ENCODE data around the gene FBXW11. TPM values are rescaled to one million over a fixed set of nuclear protein-coding genes. Genes with fewer than 3 reads are reported as not detected.
A peak's percentile ranks its signal among the peaks of the same experiment; 100 is the strongest.
"Not testable (repeated sequence)": the region's sequence is repeated elsewhere in the genome, so short reads cannot be mapped to it uniquely, and the experiment has no call there.

Gene FBXW11
- total RNA-seq, 1 donor from 2014 or later, result 53.3 TPM

DNA sequence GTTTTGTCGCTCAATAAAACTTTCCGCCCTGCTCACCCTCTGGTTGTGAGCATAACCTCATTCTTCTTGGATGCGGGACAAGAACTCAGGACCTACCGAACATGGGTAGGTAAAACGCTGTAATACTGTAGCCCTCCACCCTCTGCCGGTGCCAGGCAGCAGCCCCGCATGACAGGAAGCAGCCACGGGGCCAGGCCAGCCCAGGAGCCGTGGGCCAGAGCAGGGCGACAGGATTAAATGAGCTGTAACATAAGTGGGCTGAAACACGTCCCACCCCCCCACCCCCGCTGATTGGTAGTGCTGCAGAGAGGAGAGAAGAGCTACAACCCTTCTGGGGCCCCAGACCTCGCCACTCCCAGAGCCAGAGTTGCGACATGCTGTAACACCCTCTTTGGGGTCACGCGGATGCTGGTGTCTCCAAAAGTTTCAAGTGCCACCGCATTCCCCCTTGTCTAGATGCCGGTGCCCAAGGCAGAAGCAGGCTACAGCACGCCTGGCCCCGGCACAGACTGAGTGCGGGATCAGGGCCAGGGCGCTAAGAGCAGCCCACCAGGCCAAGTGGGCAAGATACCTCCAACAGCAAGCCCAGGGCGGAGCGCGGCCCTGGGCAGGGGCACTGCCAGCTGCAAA is 81.8 kb downstream of the FBXW11 start:
- Mint-ChIP-seq H3K4me1 (peaks cover 9% of the 10 kb centered on the region), H3K27ac (no peak overlapping the region), H3K27me3 (no peaks in the 10 kb centered on the region), H3K4me3 (no peak overlapping the region), H3K9me3 (no peaks in the 10 kb centered on the region), H3K36me3 (ENCODE audit: low read depth) (peaks cover 7% of the 10 kb centered on the region)
- intact Hi-C loops (cut with micrococcal nuclease), result no loop called here
- no peak for DNase-seq

DNA sequence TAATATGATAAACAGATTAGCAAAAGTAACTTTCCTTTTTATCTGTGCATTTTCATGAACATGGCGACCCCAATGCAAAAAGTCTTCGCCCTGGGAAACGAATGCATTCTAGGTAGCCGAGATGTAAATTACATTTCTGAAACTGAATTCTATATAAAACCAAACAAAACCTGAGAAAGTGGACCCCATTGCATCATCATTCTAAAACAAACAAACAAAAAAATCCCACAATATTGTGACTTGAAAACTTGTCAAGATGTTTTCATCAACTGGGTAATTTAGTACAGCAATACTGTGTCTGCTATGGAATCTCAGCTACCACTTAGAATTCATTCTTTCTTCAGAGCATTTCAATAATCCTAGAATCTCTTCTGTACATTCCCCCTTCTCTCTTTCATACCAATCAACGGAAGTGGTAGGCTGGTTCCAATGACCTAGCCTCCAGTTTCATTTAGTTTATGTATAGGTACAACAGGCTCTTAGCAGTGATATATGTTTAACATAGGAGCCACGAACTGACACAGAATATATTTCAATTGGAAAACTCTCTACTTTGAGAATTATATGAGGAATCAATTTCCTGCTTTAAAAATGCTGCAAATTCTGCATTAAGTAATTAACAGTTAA is 85.6 kb downstream of the FBXW11 start:
- Mint-ChIP-seq H3K9me3 (no peaks in the 10 kb centered on the region), H3K36me3 (ENCODE audit: low read depth) (peaks cover 5% of the 10 kb centered on the region), H3K27me3 (no peaks in the 10 kb centered on the region), H3K4me1 (peaks cover 2% of the 10 kb centered on the region), H3K4me3 (no peak overlapping the region), H3K27ac (no peak overlapping the region)
- DNase-seq, result no peak
- intact Hi-C loops (cut with micrococcal nuclease), result no loop called here

DNA sequence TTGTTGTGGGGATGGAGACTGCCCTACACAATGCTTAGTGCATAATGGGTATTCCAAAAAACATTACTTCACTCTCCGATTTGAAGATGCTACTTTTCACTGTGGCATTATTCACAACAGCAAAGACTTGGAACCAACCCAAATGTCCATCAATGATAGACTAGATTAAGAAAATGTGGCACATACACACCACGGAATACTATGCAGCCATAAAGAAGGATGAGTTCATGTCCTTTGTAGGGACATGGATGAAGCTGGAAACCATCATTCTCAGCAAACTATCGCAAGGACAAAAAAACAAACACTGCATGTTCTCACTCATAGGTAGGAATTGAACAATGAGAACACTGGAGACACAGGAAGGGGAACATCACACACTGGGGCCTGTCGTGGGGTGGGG is 90.7 kb downstream of the FBXW11 start:
- H3K9me3 Mint-ChIP-seq; intact Hi-C loops (cut with micrococcal nuclease); H3K27me3 Mint-ChIP-seq; H3K36me3 Mint-ChIP-seq (ENCODE audit: low read depth); H3K4me3 Mint-ChIP-seq; DNase-seq; H3K27ac Mint-ChIP-seq: not testable (repeated sequence)
- peaks cover 21% of the 10 kb centered on the region for H3K4me1 Mint-ChIP-seq

DNA sequence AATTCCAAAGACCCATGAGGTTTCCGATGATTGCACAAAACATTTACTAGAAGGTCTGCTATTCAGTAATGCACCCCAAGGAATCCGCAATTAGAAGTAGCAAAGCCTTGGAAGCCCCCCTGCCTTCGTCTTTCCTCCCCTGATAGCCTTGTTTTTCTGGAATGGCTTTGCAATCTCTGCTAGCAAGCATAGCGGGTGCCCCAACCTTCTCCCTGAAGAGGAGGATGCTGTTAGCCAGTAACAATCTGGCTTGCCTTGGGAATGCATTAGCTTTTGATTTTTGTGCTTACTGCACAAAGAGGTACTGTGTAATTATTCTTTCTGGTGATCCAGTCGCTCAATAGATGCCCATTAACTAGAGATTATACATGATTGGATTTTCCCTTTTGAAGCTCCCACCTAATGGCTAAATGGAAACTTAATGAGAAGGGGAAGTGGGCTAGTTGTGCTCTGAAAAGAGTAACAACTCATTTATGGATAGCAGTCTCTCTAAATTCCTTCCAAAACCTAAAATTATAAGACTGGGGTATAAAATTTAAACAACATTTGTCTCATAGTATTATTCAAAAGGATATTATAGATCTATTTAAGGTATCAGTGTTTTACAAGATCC is 91.6 kb downstream of the FBXW11 start:
- Mint-ChIP-seq H3K27ac (no peak overlapping the region), H3K9me3 (no peaks in the 10 kb centered on the region), H3K27me3 (no peaks in the 10 kb centered on the region), H3K4me1 (peaks cover 21% of the 10 kb centered on the region), H3K4me3 (no peak overlapping the region), H3K36me3 (ENCODE audit: low read depth) (peaks cover 12% of the 10 kb centered on the region)
- intact Hi-C loops (cut with micrococcal nuclease), result no loop called here
- DNase-seq, result no peak

DNA sequence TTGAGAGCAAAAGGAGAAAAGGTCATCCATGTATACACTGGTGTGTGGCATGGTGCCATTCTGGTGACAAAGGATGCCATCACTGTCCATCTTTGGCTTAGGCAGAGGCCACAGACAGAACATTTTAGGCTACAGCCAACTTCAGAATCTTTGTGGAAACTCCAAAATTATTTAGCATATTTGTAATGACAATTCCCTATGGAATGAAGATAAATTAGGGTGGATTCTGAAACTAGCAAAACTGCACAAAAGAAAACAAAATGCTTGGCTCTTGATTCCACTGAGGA is 92.5 kb downstream of the FBXW11 start:
- H3K4me3 Mint-ChIP-seq, result no peak overlapping the region
- H3K27me3 Mint-ChIP-seq, result no peaks in the 10 kb centered on the region
- H3K9me3 Mint-ChIP-seq, result no peaks in the 10 kb centered on the region
- H3K36me3 Mint-ChIP-seq (ENCODE audit: low read depth), result peaks cover 18% of the 10 kb centered on the region
- H3K4me1 Mint-ChIP-seq, result peaks cover 21% of the 10 kb centered on the region
- DNase-seq, result no peak
- intact Hi-C loops (cut with micrococcal nuclease), result loop anchor here (1.0 kb wide), 1 partner anchor 92 kb away; the partner anchor contains the start of gene FBXW11
- H3K27ac Mint-ChIP-seq, result no peak overlapping the region

DNA sequence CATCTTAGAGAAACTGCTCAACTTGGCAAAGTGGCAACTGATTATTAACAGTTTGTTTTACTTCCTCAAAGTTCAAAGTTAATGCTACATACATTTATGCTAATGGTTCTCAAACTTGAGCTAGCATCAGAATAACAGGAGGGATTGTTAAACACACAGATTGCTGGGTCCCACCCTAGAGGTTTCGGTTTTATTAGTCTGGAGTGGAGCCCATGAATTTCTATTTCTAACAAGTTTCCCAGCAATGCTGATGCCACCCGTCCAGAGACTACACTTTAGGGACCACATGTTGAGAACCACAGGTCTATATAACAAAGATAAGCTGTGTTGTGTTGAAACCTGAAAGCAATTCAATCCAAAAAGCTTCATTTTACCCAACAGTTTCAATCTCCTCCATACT is 95.3 kb downstream of the FBXW11 start:
- H3K27me3 Mint-ChIP-seq, result no peaks in the 10 kb centered on the region
- intact Hi-C loops (cut with micrococcal nuclease), result no loop called here
- H3K4me3 Mint-ChIP-seq, result no peak overlapping the region
- H3K4me1 Mint-ChIP-seq, result peaks cover 38% of the 10 kb centered on the region
- peaks cover 16% of the 10 kb centered on the region for H3K36me3 Mint-ChIP-seq (ENCODE audit: low read depth)
- no peak overlapping the region for H3K27ac Mint-ChIP-seq
- no peaks in the 10 kb centered on the region for H3K9me3 Mint-ChIP-seq
- no peak for DNase-seq

DNA sequence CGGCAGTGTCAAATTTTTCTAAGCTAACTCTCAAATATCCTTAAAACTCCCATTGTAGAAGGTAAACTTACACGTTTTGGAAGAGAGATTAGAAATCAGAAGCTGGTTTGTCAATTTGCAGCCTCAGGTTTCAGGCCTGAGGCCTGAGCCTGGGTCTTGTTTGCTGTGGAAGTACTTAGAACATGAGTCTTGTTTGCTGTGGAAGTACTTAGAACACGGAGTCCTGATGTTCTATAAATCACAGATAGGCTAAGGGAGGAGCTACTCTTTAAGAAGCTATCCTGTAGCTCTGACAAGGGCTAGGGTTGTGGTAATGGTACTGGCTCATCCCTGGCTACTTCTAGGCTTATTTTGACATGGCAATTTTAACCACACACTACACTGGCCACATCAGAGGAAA is 97.8 kb downstream of the FBXW11 start:
- intact Hi-C loops (cut with micrococcal nuclease), result loop anchor here (5.0 kb wide), 1 partner anchor 374 kb away; the partner anchor contains the start of gene UBTD2
- DNase-seq, result no peak
- Mint-ChIP-seq H3K4me3 (no peak overlapping the region), H3K27ac (no peak overlapping the region), H3K27me3 (no peaks in the 10 kb centered on the region), H3K36me3 (ENCODE audit: low read depth) (peaks cover 16% of the 10 kb centered on the region), H3K4me1 (peaks cover 43% of the 10 kb centered on the region), H3K9me3 (no peaks in the 10 kb centered on the region)

DNA sequence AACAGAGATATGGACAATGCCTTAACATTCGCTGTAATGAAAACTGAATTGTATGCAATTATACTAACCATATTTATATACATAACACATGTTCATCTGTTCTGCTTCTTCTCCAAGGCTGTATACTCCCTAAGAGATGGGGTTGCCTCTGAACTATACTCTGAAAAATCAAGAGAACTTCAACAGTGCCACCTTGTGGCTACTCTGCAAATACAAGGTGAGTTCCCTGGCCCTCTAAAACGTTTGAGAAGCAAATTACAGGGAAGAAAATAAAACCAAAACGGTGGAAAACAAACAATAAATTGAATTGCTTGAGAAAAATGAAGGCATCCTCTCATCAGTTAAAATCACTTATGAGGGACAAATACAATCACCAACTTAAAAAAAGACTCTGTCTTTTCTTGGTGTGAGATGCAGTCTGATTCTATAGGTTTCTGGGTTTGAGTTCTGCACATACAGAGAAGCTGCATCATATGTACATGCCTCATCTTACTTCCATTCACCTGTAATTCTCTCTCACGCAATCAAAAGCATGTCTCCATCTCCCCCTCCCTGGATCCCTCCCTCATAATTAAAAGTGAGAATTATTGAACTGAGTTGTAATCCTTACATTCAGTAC is 98.6 kb downstream of the FBXW11 start:
- intact Hi-C loops (cut with micrococcal nuclease), result loop anchor here (1.0 to 5.0 kb wide), 14 partner anchors 26 to 857 kb away; partner anchors contain the start of genes FBXW11, FGF18, STK10 and UBTD2
- no peaks in the 10 kb centered on the region for H3K9me3 Mint-ChIP-seq
- DNase-seq, result peak; percentile 86
- H3K4me3 Mint-ChIP-seq, result no peak overlapping the region
- H3K27me3 Mint-ChIP-seq, result no peaks in the 10 kb centered on the region
- H3K27ac Mint-ChIP-seq, result peak overlapping the region; percentile 76
- H3K36me3 Mint-ChIP-seq (ENCODE audit: low read depth), result peaks cover 17% of the 10 kb centered on the region
- peaks cover 36% of the 10 kb centered on the region for H3K4me1 Mint-ChIP-seq

DNA sequence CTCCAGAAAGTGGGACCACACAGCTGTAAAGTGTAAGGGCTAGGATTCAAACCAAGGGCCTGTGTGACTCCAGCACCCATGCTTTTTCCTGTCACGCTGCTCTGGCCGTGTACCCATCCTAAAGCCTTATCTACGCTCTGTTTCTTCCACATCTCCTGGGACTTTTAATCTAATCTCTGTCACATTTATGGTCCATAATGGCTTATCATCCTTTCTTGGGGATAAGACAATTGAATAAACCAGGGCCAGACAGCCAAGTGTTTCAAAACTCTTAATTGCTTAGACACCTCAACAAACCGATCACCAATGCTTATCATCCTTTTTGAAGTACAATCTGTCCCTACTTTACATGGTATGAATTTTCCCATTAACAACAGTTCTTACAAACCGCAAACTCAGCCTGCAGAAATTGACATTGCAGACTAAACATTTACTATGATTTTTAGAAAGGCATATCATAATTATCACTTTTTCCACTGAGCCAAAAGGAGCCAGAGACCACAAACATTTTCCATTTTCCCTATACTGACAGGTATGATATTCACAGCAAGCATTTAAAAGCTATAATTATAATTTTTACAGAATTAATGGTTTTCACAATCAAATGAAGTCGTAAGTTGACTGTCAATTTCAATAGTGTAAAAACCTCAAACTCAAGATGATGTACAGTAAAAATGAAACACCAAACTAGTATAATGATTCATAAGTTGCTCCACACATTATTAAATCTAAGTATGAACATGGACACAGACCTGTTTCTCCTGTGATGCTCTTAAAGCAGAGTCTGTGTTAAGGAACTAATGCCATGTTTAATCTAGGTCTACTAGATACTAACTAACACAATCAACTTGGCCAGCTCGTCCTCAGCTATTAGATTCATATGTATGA is 99.5 kb downstream of the FBXW11 start:
- peaks cover 17% of the 10 kb centered on the region for H3K36me3 Mint-ChIP-seq (ENCODE audit: low read depth)

DNA sequence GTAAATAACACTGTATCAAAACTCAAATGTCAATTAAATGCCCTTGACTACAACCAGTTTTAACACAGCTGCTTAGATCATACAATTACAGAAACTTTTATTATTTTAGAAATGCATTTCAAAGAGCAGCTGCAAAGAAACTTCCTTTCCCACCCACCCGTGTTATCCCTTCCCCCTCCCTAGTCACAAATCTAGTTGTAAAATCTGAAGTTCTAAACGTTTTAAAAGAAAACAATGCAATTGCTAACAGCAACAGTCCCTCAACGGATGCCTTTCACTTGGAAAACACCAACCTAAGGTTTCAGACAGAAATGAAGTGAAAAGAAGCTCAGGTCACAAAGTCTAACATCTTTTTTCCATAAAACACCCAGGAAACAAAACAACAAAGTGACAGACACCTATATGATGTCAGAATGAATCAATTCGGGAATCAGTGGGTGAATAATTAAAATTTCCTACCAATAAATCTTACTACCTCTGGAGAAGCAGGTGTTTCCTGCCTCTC is 100.3 kb downstream of the FBXW11 start:
- no peaks in the 10 kb centered on the region for H3K9me3 Mint-ChIP-seq
- no peak for DNase-seq
- H3K4me3 Mint-ChIP-seq, result peak overlapping the region; percentile 57
- peaks cover 16% of the 10 kb centered on the region for H3K36me3 Mint-ChIP-seq (ENCODE audit: low read depth)
- H3K27ac Mint-ChIP-seq, result peak overlapping the region; percentile 97
- intact Hi-C loops (cut with micrococcal nuclease), result loop anchor here (1.0 to 5.0 kb wide), 8 partner anchors 9 to 859 kb away; partner anchors contain the start of genes STK10 and UBTD2
- H3K4me1 Mint-ChIP-seq, result peaks cover 28% of the 10 kb centered on the region
- H3K27me3 Mint-ChIP-seq, result no peaks in the 10 kb centered on the region

More for the DNA sequence above, 99.5 kb downstream of the FBXW11 start:
- H3K27ac Mint-ChIP-seq, result peak overlapping the region; percentile 97
- no peak for DNase-seq
- H3K9me3 Mint-ChIP-seq, result no peaks in the 10 kb centered on the region
- peak overlapping the region; percentile 63 for H3K4me3 Mint-ChIP-seq
- H3K4me1 Mint-ChIP-seq, result peaks cover 32% of the 10 kb centered on the region
- intact Hi-C loops (cut with micrococcal nuclease), result loop anchor here (1.0 to 5.0 kb wide), 16 partner anchors 10 to 858 kb away; partner anchors contain the start of genes FBXW11, FGF18, STK10 and UBTD2
- H3K27me3 Mint-ChIP-seq, result no peaks in the 10 kb centered on the region

DNA sequence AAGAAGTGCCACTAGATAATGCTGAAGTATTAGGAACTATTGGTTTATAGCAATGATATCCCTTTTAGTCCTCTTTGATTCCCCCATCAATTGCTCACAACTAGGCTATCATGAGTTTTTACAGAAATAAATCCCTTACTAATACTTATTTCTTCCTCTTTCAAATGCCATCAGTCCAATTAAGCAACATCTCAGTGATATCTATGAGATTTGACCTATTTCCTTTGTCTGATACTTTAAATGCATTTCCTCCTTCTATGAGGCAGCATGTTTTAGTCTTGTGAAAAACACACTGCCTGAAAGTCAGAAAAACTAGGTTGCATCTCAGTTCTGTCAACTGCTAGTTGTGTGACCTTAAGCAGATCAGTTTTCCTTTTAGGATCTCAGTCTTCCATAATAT is 101.6 kb downstream of the FBXW11 start:
- Mint-ChIP-seq H3K27ac (peak overlapping the region; percentile 4), H3K27me3 (no peaks in the 10 kb centered on the region), H3K9me3 (no peaks in the 10 kb centered on the region), H3K4me1 (peaks cover 33% of the 10 kb centered on the region), H3K4me3 (no peak overlapping the region), H3K36me3 (ENCODE audit: low read depth) (peaks cover 16% of the 10 kb centered on the region)
- intact Hi-C loops (cut with micrococcal nuclease), result loop anchor here (5.0 kb wide), 1 partner anchor 377 kb away; the partner anchor contains the start of gene UBTD2
- DNase-seq, result no peak

DNA sequence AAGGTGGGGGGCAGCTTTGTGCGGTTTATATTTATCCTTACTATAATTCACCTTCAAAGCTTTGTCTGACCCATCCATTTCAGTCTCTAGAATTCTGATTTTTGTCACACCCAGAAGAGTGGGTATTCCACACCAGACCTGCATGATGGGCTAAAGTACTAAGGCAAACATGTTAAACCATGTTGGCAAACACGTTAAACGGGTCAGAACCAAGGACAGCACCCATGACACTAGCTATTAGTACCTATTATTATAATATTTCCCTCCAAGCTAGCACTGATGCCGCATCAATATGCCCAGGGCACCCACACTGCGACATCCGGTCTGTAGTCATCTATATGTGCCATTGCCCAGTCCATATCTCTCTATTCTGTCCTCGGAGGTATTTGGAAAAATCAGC is 104.7 kb downstream of the FBXW11 start:
- H3K36me3 Mint-ChIP-seq (ENCODE audit: low read depth), result peaks cover 26% of the 10 kb centered on the region

DNA sequence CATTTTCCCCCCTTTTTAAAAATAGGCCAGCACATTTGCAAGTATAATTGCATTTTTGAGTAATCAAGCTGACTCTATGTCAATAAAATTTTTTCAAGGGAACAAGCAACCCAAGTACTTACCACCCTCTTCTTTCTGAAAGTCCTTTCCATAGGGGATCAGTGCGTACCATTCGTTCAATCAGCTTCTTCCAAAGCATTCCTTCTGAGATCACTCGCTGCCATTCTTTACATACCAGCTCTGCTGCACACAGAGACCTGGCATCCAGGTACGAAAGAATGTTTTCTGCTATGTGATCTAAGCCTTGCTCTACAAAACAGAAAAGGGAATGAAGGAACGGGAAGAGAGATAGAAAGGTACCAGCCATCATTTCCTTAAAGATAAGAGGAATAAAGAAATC is 106.6 kb downstream of the FBXW11 start:
- H3K4me3 Mint-ChIP-seq, result no peak overlapping the region
- no peak for DNase-seq
- no peak overlapping the region for H3K27ac Mint-ChIP-seq
- H3K9me3 Mint-ChIP-seq, result no peaks in the 10 kb centered on the region
- peaks cover 17% of the 10 kb centered on the region for H3K4me1 Mint-ChIP-seq
- H3K27me3 Mint-ChIP-seq, result no peaks in the 10 kb centered on the region
- intact Hi-C loops (cut with micrococcal nuclease), result no loop called here
- H3K36me3 Mint-ChIP-seq (ENCODE audit: low read depth), result peaks cover 33% of the 10 kb centered on the region

More for the DNA sequence above, 104.7 kb downstream of the FBXW11 start:
- H3K9me3 Mint-ChIP-seq, result no peaks in the 10 kb centered on the region
- H3K4me1 Mint-ChIP-seq, result peaks cover 27% of the 10 kb centered on the region
- H3K4me3 Mint-ChIP-seq, result no peak overlapping the region
- intact Hi-C loops (cut with micrococcal nuclease), result no loop called here
- H3K27me3 Mint-ChIP-seq, result no peaks in the 10 kb centered on the region
- no peak for DNase-seq
- no peak overlapping the region for H3K27ac Mint-ChIP-seq
